HCT116 (cell line): ENCODE data around the gene TMCO4. TPM values are rescaled to one million over a fixed set of nuclear protein-coding genes. Genes with fewer than 3 reads are reported as not detected.

Source experiments
- ATAC-seq: fragments of 200-7000 bp; cut with Tn5 transposase; 2 replicates; pipeline ENCODE4 v1.9.1; 2020; ENCODE audit warnings: mild to moderate bottlenecking, moderate library complexity
- BruUV-seq: library from RNA; stranded (reverse); fragments of 400-500 nt; replicated peaks from 2 replicates; lab custom pipeline; 2021; lab: Mats Ljungman, UMichigan
- CTCF ChIA-PET: fragments of 300-600 bp; sonication (Branson Sonifier 250); formaldehyde crosslinking; loops from one replicate; lab custom pipeline; 2021; ENCODE audit warnings: antibody characterized with exemption; lab: Charles Lee
- POLR2A ChIA-PET: fragments of 300-600, 350-600 bp; sonication (Branson Sonifier 250); formaldehyde crosslinking; loops from one replicate; lab custom pipeline; 2021; ENCODE audit warnings: antibody characterized with exemption; lab: Charles Lee
- RAD21 ChIA-PET, 2 experiments: fragments of 300-600 bp; sonication (Branson Sonifier 250); formaldehyde crosslinking; loops; one replicate each; lab custom pipeline; 2023; ENCODE audit warnings: low total read pairs in 2 of 2; ENCODE audit not compliant: uncharacterized antibody in 2 of 2, unreplicated experiment in 2 of 2, low non-redundant PET in 1 of 2; lab: Charles Lee
- DNase-seq: peaks from one replicate; pipeline ENCODE4 v3.0.0-alpha.2; 2010; ENCODE audit warnings: low read depth, low spot score
- H2AFZ ChIP-seq: fragments of 200-600 bp; shearing (Covaris generic), sonication (generic); 2 replicates; pipeline ENCODE4 v1.6.1; 2017; ENCODE audit warnings: low read depth, mixed run types, mixed read lengths, antibody characterized with exemption, low read length; ENCODE audit not compliant: poor library complexity, severe bottlenecking
- H3K27ac ChIP-seq: 2 replicates; pipeline ENCODE4 v1.5.1; 2012; ENCODE audit warnings: low read depth, low read length
- H3K27me3 ChIP-seq: fragments of 200-600 bp; sonication (generic); 2 replicates; pipeline ENCODE4 v1.6.1; 2016; ENCODE audit warnings: mixed run types, low read length, mixed read lengths; ENCODE audit not compliant: insufficient read depth
- H3K36me3 ChIP-seq, 2 experiments: fragments of 200-500 bp in 1 of 2; fragments of 200-600 bp in 1 of 2; sonication (Bioruptor generic) in 1 of 2; sonication (generic) in 1 of 2; 2 replicates each; pipeline versions ENCODE4 v1.5.1 to v1.6.1; 2014 to 2016; ENCODE audit warnings: low read length in 2 of 2, inconsistent platforms in 1 of 2, mixed read lengths in 1 of 2, mixed run types in 1 of 2; ENCODE audit not compliant: insufficient read depth in 2 of 2, control insufficient read depth in 1 of 2
- H3K4me1 ChIP-seq, 2 experiments: fragments of 200-600 bp in 1 of 2; sonication (generic) in 1 of 2; 2 replicates each; pipeline versions ENCODE4 v1.5.1 to v1.6.1; 2012 to 2017; ENCODE audit warnings: low read length in 2 of 2, inconsistent platforms in 1 of 2, mild to moderate bottlenecking in 1 of 2, mixed read lengths in 1 of 2, mixed run types in 1 of 2, moderate library complexity in 1 of 2; ENCODE audit not compliant: insufficient read depth in 2 of 2, control insufficient read depth in 1 of 2
- H3K4me2 ChIP-seq: fragments of 200-600 bp; sonication (generic); 2 replicates; pipeline ENCODE4 v1.6.1; 2017; ENCODE audit warnings: mixed run types, low read length, mixed read lengths
- H3K4me3 ChIP-seq, 2 experiments: fragments of 200-600 bp in 1 of 2; sonication (generic) in 1 of 2; replicated peaks in 1 of 2; 2 replicates each; pipeline ENCODE4 v1.5.1; 2011 to 2016; ENCODE audit warnings: low read length in 2 of 2, control low read depth in 1 of 2, low read depth in 1 of 2, mild to moderate bottlenecking in 1 of 2, mixed read lengths in 1 of 2, mixed run types in 1 of 2
- H3K79me2 ChIP-seq: fragments of 200-600 bp; sonication (generic); 2 replicates; pipeline ENCODE4 v1.6.1; 2017; ENCODE audit warnings: mild to moderate bottlenecking, mixed run types, low read length, moderate library complexity, mixed read lengths; ENCODE audit not compliant: insufficient read depth
- H3K9ac ChIP-seq: fragments of 200-600 bp; sonication (generic); 2 replicates; pipeline ENCODE4 v1.6.1; 2016; ENCODE audit warnings: low read length, mixed read lengths
- H3K9me2 ChIP-seq: fragments of 200-600 bp; sonication (generic), shearing (Covaris generic); 2 replicates; pipeline ENCODE4 v1.6.1; 2017; ENCODE audit warnings: mixed run types, mild to moderate bottlenecking, moderate library complexity; ENCODE audit not compliant: insufficient read depth
- H3K9me3 ChIP-seq, 2 experiments: fragments of 200-500 bp in 1 of 2; fragments of 200-600 bp in 1 of 2; sonication (Bioruptor generic) in 1 of 2; sonication (generic) in 1 of 2; 2 replicates each; pipeline ENCODE4 v1.6.1; 2014 to 2017; ENCODE audit warnings: low read length in 2 of 2, mixed read lengths in 2 of 2, inconsistent platforms in 1 of 2, low read depth in 1 of 2, mild to moderate bottlenecking in 1 of 2, mixed run types in 1 of 2, moderate library complexity in 1 of 2; ENCODE audit not compliant: control insufficient read depth in 1 of 2, insufficient read depth in 1 of 2
- H4K20me1 ChIP-seq: fragments of 200-600 bp; sonication (generic), shearing (Covaris generic); 2 replicates; pipeline ENCODE4 v1.6.1; 2017; ENCODE audit warnings: mixed run types, mild to moderate bottlenecking, moderate library complexity; ENCODE audit not compliant: insufficient read depth
- ATF3 ChIP-seq: IDR thresholded peaks from 2 replicates; pipeline ENCODE4 v1.6.1; 2012
- CBX3 ChIP-seq: IDR thresholded peaks from 2 replicates; pipeline ENCODE4 v1.6.1; 2012; ENCODE audit warnings: low read depth
- ELF1 ChIP-seq: IDR thresholded peaks from 2 replicates; pipeline ENCODE4 v1.6.1; 2012; ENCODE audit warnings: low read depth, borderline replicate concordance
- EZH2 ChIP-seq: fragments of 200-600 bp; sonication (generic); IDR thresholded peaks from 2 replicates; pipeline ENCODE4 v1.6.1; 2017; ENCODE audit warnings: antibody characterized with exemption, mixed run types
- FOSL1 ChIP-seq: IDR thresholded peaks from 2 replicates; pipeline ENCODE4 v1.6.1; 2012; ENCODE audit warnings: low read depth
- RAD21 ChIP-seq: IDR thresholded peaks from 2 replicates; pipeline ENCODE4 v1.6.1; 2012; ENCODE audit warnings: low read depth, mild to moderate bottlenecking
- TCF7L2 ChIP-seq: IDR thresholded peaks from 2 replicates; pipeline ENCODE4 v1.7.0; 2011; ENCODE audit warnings: borderline replicate concordance, inconsistent platforms; ENCODE audit not compliant: insufficient read depth, insufficient read length; ENCODE audit errors: extremely low read depth
- ZNF274 ChIP-seq: fragments of 200-500 bp; sonication (Bioruptor generic); IDR thresholded peaks from 2 replicates; pipeline ENCODE4 v1.6.1; 2014; ENCODE audit warnings: mild to moderate bottlenecking, low read depth, low read length, inconsistent platforms
- intact Hi-C: fragments of 100-400 bp; cut with micrococcal nuclease; formaldehyde crosslinking; loops from 2 replicates; pipeline ENCODE4 v1.10.0; 2022
- total RNA-seq: library from RNA; stranded (reverse); gene quantifications from one replicate; pipeline ENCODE4 v1.2.1, GENCODE V29; 2021; ENCODE audit not compliant: unreplicated experiment

Gene TMCO4
- total RNA-seq, 1 experiment from 2014 or later: 12.7 TPM

- TF ChIP-seq CBX3 (no peak), RAD21 (no peak), TCF7L2 (no peak), ZNF274 (no peak), ELF1 (no peak)
These were observed 30.3 kb downstream of the TMCO4 start (continued) for GRCh38 chr1:19769211-19769932.

GRCh38 chr1:19768353-19769210, 31.1 kb downstream of the TMCO4 start:
- BruUV-seq: no TSS peak
- intact Hi-C loops: no loop called here
- no peaks in the 10 kb centered on the region for H3K27me3 ChIP-seq
- CTCF ChIA-PET: no interaction called here
- no peak overlapping the region for H3K4me2 ChIP-seq
- no peak overlapping the region for H3K4me3 ChIP-seq
- TF ChIP-seq ZNF274 (no peak), CBX3 (no peak), FOSL1 (no peak), ATF3 (no peak), RAD21 (no peak), EZH2 (no peak)
- DNase-seq (no peak), ATAC-seq (no peak)
- POLR2A ChIA-PET: no interaction called here
- H3K79me2 ChIP-seq: no peaks in the 10 kb centered on the region
- no peaks in the 10 kb centered on the region for H3K9me3 ChIP-seq
- no peak overlapping the region for H3K9ac ChIP-seq
- H3K36me3 ChIP-seq: no peaks in the 10 kb centered on the region
- peaks cover 15 to 25% of the 10 kb centered on the region in 2 experiments for H3K4me1 ChIP-seq
- H2AFZ ChIP-seq: no peak overlapping the region
- no peaks in the 10 kb centered on the region for H4K20me1 ChIP-seq
- no peak overlapping the region for H3K27ac ChIP-seq
- H3K9me2 ChIP-seq: no peaks in the 10 kb centered on the region; the same call in 1 of the 2 replicates
- RAD21 ChIA-PET: no interaction called here
